K562 (cell line): ENCODE results near the gene JMJD1C. TPM values are rescaled to one million over a fixed set of nuclear protein-coding genes. Genes with fewer than 3 reads are reported as not detected.

Source experiments
- C11orf30 ChIP-seq: fragments of 450-650 bp; IDR thresholded peaks from 2 replicates; pipeline ENCODE4 v1.6.1; 2016; ENCODE audit warnings: low read depth, mild to moderate bottlenecking
- CBX8 ChIP-seq: fragments of 200-600 bp; sonication (generic); IDR thresholded peaks from 2 replicates; pipeline ENCODE4 v1.6.1; 2012; ENCODE audit warnings: borderline replicate concordance, mixed run types, low read depth, mild to moderate bottlenecking, moderate library complexity, mixed read lengths, low read length, control low read depth, inconsistent platforms; ENCODE audit not compliant: poor library complexity, severe bottlenecking; ENCODE audit errors: extremely low read depth
- CCNT2 ChIP-seq: IDR thresholded peaks from 2 replicates; pipeline ENCODE4 v1.6.1; 2011; ENCODE audit warnings: borderline replicate concordance, low read depth, mild to moderate bottlenecking, moderate library complexity, mixed read lengths, low read length; ENCODE audit not compliant: insufficient read length; ENCODE audit errors: extremely low read depth
- EWSR1 ChIP-seq: fragments of 450-650 bp; IDR thresholded peaks from 2 replicates; pipeline ENCODE4 v1.6.1; 2018; ENCODE audit warnings: borderline replicate concordance, mild to moderate bottlenecking, low read depth, moderate library complexity; ENCODE audit not compliant: partially characterized antibody
- ZNF589 ChIP-seq: fragments of 200-800 bp; sonication (Bioruptor generic); IDR thresholded peaks from 2 replicates; pipeline ENCODE4 v1.6.1; 2016; ENCODE audit warnings: low read depth, missing genetic modification characterization, missing compliant biosample characterization
- polyA plus RNA-seq, 8 experiments: library from polyadenylated mRNA; depleted of rRNA in 4 of 8; stranded (reverse) in 5 of 8; unstranded in 3 of 8; fragments of >200 nt; fragmentation: Nextera tagmentation in 2 of 8; fragmentation: Illumina TruSeq in 1 of 8; extraction: Ambion mirVana in 2 of 8; extraction: Trizol in 1 of 8; gene quantifications; 2 replicates each; pipeline versions ENCODE4 v1.2.1 to v1.2.3, GENCODE V29; 2011 to 2014; ENCODE audit warnings: inconsistent platforms in 1 of 8, missing spikeins in 1 of 8
- total RNA-seq, 7 experiments: library from RNA; depleted of rRNA in 6 of 7; stranded (reverse); fragments of >200 nt in 6 of 7; fragmentation: Illumina TruSeq in 2 of 7; extraction: Trizol in 2 of 7; gene quantifications; 2 replicates each; pipeline versions ENCODE4 v1.2.1 to v1.2.3, GENCODE V29; 2011 to 2021; ENCODE audit warnings: low replicate concordance in 1 of 7
- TF ChIP-seq, protein P1 (sequence below): sonication (generic); formaldehyde crosslinking; IDR thresholded peaks from 2 replicates; pipeline ENCODE4 v1.8.1; 2023; ENCODE audit warnings: missing genetic modification reagents, mild to moderate bottlenecking, borderline replicate concordance
- TF ChIP-seq, protein P2 (sequence below): sonication (generic); formaldehyde crosslinking; IDR thresholded peaks from 2 replicates; pipeline ENCODE4 v1.8.1; 2023; ENCODE audit warnings: mild to moderate bottlenecking, missing genetic modification reagents
- TF ChIP-seq, protein P3 (sequence below): fragments of 450-650 bp; IDR thresholded peaks from 2 replicates; pipeline ENCODE4 v1.6.1; 2017; ENCODE audit warnings: antibody characterized with exemption
- TF ChIP-seq, protein P4 (sequence below): fragments of 450-650 bp; IDR thresholded peaks from 2 replicates; pipeline ENCODE4 v1.6.1; 2016; ENCODE audit warnings: low read depth, mild to moderate bottlenecking, moderate library complexity
- TF ChIP-seq, protein P5 (sequence below): fragments of 450-650 bp; IDR thresholded peaks from 2 replicates; pipeline ENCODE4 v1.6.1; 2017; ENCODE audit warnings: antibody characterized with exemption, mild to moderate bottlenecking

JMJD1C gene
- total and polyA plus RNA-seq, 9 of the 15 experiments (the other 6 are each of a cell fraction or from before 2014, with no cell fraction given): 25.3 to 68.0 (median 47.2) TPM

DNA sequence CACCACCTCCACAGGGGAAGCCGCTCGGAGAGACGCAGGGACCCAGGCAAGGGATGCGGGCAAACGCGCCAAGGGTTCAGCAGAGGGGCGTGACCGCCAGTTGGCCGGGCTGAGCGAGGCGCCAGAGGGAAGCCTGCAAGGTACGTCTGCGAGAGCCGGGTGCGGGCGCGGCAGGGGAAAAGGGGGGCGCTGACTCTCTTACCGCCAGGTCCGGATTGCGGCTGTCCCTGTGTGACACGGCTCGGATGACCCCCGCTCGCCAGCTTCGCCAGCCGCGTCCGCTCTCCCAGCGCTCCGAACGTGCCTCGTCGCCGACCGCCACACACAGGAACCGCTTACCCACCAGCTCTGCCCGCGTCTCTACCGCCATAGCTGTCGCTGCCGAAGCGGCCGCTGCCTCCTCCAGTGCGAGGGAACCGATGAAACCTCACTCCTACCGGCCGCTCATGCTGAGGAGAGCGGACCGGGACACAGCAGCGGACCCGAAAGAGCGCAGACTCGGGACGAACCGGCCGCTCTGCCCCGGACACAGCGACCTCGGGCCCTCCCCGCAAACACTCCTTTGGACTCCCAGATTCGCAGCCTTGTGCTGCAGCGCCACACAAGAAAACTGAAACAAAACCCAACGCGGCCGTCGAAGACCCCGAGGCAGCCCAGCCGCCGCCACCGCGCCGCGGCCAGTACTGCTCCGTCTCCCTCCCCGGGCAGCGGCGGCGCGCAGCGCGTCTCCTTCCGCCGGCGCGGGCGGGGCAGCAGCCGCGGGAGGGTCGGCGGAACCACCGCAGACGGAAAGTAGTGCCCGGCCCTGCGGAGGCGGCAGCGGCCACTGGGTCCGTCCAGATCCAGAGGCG is at the start of gene JMJD1C (continued):
- TF ChIP-seq, protein P1, sequence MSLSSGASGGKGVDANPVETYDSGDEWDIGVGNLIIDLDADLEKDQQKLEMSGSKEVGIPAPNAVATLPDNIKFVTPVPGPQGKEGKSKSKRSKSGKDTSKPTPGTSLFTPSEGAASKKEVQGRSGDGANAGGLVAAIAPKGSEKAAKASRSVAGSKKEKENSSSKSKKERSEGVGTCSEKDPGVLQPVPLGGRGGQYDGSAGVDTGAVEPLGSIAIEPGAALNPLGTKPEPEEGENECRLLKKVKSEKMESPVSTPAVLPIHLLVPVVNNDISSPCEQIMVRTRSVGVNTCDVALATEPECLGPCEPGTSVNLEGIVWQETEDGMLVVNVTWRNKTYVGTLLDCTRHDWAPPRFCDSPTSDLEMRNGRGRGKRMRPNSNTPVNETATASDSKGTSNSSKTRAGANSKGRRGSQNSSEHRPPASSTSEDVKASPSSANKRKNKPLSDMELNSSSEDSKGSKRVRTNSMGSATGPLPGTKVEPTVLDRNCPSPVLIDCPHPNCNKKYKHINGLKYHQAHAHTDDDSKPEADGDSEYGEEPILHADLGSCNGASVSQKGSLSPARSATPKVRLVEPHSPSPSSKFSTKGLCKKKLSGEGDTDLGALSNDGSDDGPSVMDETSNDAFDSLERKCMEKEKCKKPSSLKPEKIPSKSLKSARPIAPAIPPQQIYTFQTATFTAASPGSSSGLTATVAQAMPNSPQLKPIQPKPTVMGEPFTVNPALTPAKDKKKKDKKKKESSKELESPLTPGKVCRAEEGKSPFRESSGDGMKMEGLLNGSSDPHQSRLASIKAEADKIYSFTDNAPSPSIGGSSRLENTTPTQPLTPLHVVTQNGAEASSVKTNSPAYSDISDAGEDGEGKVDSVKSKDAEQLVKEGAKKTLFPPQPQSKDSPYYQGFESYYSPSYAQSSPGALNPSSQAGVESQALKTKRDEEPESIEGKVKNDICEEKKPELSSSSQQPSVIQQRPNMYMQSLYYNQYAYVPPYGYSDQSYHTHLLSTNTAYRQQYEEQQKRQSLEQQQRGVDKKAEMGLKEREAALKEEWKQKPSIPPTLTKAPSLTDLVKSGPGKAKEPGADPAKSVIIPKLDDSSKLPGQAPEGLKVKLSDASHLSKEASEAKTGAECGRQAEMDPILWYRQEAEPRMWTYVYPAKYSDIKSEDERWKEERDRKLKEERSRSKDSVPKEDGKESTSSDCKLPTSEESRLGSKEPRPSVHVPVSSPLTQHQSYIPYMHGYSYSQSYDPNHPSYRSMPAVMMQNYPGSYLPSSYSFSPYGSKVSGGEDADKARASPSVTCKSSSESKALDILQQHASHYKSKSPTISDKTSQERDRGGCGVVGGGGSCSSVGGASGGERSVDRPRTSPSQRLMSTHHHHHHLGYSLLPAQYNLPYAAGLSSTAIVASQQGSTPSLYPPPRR (CRISPR knock-in tag): no peak
- no peak for TF ChIP-seq CBX8
- TF ChIP-seq EWSR1: no peak
- TF ChIP-seq, protein P2, sequence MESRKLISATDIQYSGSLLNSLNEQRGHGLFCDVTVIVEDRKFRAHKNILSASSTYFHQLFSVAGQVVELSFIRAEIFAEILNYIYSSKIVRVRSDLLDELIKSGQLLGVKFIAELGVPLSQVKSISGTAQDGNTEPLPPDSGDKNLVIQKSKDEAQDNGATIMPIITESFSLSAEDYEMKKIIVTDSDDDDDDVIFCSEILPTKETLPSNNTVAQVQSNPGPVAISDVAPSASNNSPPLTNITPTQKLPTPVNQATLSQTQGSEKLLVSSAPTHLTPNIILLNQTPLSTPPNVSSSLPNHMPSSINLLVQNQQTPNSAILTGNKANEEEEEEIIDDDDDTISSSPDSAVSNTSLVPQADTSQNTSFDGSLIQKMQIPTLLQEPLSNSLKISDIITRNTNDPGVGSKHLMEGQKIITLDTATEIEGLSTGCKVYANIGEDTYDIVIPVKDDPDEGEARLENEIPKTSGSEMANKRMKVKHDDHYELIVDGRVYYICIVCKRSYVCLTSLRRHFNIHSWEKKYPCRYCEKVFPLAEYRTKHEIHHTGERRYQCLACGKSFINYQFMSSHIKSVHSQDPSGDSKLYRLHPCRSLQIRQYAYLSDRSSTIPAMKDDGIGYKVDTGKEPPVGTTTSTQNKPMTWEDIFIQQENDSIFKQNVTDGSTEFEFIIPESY: peak; percentile 66; the same call in 1 of the 2 replicates
- no peak for TF ChIP-seq C11orf30
- TF ChIP-seq, protein P3, sequence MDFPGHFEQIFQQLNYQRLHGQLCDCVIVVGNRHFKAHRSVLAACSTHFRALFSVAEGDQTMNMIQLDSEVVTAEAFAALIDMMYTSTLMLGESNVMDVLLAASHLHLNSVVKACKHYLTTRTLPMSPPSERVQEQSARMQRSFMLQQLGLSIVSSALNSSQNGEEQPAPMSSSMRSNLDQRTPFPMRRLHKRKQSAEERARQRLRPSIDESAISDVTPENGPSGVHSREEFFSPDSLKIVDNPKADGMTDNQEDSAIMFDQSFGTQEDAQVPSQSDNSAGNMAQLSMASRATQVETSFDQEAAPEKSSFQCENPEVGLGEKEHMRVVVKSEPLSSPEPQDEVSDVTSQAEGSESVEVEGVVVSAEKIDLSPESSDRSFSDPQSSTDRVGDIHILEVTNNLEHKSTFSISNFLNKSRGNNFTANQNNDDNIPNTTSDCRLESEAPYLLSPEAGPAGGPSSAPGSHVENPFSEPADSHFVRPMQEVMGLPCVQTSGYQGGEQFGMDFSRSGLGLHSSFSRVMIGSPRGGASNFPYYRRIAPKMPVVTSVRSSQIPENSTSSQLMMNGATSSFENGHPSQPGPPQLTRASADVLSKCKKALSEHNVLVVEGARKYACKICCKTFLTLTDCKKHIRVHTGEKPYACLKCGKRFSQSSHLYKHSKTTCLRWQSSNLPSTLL: peak; percentile 96
- TF ChIP-seq, protein P4, sequence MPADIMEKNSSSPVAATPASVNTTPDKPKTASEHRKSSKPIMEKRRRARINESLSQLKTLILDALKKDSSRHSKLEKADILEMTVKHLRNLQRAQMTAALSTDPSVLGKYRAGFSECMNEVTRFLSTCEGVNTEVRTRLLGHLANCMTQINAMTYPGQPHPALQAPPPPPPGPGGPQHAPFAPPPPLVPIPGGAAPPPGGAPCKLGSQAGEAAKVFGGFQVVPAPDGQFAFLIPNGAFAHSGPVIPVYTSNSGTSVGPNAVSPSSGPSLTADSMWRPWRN: no peak
- TF ChIP-seq ZNF589 (CRISPR knock-in tag): no peak
- peak; percentile 92 for TF ChIP-seq CCNT2
- TF ChIP-seq, protein P5, sequence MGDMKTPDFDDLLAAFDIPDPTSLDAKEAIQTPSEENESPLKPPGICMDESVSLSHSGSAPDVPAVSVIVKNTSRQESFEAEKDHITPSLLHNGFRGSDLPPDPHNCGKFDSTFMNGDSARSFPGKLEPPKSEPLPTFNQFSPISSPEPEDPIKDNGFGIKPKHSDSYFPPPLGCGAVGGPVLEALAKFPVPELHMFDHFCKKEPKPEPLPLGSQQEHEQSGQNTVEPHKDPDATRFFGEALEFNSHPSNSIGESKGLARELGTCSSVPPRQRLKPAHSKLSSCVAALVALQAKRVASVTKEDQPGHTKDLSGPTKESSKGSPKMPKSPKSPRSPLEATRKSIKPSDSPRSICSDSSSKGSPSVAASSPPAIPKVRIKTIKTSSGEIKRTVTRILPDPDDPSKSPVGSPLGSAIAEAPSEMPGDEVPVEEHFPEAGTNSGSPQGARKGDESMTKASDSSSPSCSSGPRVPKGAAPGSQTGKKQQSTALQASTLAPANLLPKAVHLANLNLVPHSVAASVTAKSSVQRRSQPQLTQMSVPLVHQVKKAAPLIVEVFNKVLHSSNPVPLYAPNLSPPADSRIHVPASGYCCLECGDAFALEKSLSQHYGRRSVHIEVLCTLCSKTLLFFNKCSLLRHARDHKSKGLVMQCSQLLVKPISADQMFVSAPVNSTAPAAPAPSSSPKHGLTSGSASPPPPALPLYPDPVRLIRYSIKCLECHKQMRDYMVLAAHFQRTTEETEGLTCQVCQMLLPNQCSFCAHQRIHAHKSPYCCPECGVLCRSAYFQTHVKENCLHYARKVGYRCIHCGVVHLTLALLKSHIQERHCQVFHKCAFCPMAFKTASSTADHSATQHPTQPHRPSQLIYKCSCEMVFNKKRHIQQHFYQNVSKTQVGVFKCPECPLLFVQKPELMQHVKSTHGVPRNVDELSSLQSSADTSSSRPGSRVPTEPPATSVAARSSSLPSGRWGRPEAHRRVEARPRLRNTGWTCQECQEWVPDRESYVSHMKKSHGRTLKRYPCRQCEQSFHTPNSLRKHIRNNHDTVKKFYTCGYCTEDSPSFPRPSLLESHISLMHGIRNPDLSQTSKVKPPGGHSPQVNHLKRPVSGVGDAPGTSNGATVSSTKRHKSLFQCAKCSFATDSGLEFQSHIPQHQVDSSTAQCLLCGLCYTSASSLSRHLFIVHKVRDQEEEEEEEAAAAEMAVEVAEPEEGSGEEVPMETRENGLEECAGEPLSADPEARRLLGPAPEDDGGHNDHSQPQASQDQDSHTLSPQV: peak; percentile 80
